Ovary (tissue), 3 donors: ENCODE measurements around the gene COX6A2.

Experiments used
- CTCF ChIP-seq, 3 donors: fragments of 450-650 bp in 2 of 3; fragments of 200-600 bp in 1 of 3; IDR thresholded peaks; one replicate each; pipeline versions ENCODE4 v1.5.1 to v1.8.0; 2016 to 2022; ENCODE audit warnings: antibody characterized with exemption in 3 of 3, mild to moderate bottlenecking in 1 of 3
- POLR2A ChIP-seq: fragments of 450-650 bp; IDR thresholded peaks from one replicate; pipeline ENCODE4 v1.6.1; 2017; ENCODE audit warnings: antibody characterized with exemption, mild to moderate bottlenecking, moderate library complexity
- donor health status: DM: no; HTN: no; CAD: no.

- TF ChIP-seq CTCF (IDR thresholded peaks at IDR 0.05), result no peak
- TF ChIP-seq POLR2A, result no peak
Measured at GRCh38 chr16:31455601-31456314, 27.6 kb upstream of the COX6A2 start.
